Erythroblast (primary cell): Measurements from ENCODE around the gene E2F7.

Source experiments
- GATA1 ChIP-seq: IDR thresholded peaks from 2 replicates; pipeline ENCODE4 v1.6.1; 2011; ENCODE audit warnings: low read depth, mild to moderate bottlenecking, control low read depth, low read length, moderate library complexity
- POLR2A ChIP-seq: IDR thresholded peaks from 2 replicates; pipeline ENCODE4 v1.6.1; 2011; ENCODE audit warnings: mild to moderate bottlenecking, low read length

- TF ChIP-seq POLR2A (no peak), GATA1 (no peak)
Observed at GRCh38 chr12:76984566-76984965, 80.8 kb downstream of the E2F7 start.
